Airway epithelial cell (primary cell): ENCODE data around the gene AIDA. TPM values are rescaled to one million over a fixed set of nuclear protein-coding genes. Genes with fewer than 3 reads are reported as not detected.

Experiments
- total RNA-seq: library from RNA; depleted of rRNA; stranded (reverse); fragments of >200 nt; gene quantifications from 2 replicates; pipeline ENCODE4 v1.2.3, GENCODE V29; 2015

AIDA gene, protein sequence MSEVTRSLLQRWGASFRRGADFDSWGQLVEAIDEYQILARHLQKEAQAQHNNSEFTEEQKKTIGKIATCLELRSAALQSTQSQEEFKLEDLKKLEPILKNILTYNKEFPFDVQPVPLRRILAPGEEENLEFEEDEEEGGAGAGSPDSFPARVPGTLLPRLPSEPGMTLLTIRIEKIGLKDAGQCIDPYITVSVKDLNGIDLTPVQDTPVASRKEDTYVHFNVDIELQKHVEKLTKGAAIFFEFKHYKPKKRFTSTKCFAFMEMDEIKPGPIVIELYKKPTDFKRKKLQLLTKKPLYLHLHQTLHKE
- total RNA-seq = 22.7 and 29.6 TPM in 2 replicates

DNA sequence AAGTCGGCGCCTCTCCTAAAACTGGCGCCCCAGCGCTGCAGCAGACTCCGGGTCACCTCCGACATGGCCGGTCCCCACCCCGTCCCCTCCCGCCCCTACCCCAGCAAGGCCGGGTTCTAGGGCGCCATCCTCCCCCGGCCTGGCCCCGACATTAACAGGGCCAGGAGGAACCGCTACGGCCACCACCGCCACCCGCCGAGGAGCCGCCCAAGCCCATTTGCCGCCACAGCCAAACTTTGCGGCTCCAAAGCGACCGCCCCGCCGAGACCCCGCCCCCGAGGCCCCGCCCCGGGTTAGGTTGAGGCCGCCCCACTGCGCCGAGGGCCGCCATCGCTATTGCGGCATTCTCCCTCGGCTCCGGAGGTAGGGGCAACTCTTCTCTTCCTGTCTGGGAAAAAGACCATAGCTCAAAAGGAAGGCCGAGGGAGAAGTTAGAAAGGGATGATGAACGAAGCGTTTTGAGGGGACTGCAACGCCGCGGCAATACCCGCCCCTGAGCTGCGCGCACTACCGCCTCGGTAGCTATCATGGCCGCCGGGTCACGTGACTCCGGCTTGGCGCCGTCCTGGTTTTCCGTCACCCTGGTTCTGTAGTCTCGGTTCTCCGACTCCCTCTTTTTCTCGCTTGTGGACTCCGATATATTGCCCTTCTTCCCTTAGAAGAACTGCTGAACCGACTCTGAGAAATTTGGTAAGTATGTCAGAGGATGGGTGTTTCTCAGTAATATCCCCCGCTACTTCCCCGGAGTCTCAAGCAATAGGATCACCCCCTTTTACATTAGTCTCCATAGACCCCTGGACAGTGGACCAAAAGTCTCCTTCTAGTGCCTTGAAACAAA, at the start of gene AIDA, which contains the start of gene BROX:
Gene AIDA (minus strand): TSS at position 239 of the 838 bp plus-strand sequence. CDS start 174 bp downstream, at position 65.
Gene BROX (plus strand): TSS at position 312 of the 838 bp plus-strand sequence. CDS start 3,136 bp downstream, outside the sequence.

DNA sequence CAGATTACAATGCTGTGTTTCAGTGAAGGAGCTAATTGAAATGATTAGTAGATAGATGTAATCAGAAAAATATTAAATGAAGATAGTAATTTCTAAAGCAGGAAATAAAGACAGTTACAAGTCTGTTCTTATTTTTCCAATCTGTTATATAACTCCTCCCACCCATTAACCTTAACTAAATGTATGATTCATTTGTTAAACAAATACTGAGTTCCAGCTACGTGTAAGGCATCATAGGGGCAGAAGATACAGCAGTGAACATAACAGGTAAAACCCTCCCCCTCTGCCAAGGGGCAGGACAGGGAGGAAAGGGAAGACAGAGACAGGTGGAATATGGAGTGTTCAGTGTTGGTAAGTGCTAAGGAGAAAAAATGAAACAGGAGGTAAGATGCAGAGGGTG, 24.7 kb upstream of the AIDA start, which contains the start of gene FAM177B:
Gene FAM177B (plus strand): TSS at position 231 of the 400 bp plus-strand sequence. CDS start 9,344 bp downstream, outside the sequence.

Other genes with a start within 250 kb of the AIDA start
- gene HHIPL2, start 164.4 kb downstream of the AIDA start, total RNA-seq = not detected in 2 replicates
- 1.9 and 5.9 TPM in 2 replicates for gene TAF1A, start 122.6 kb downstream of the AIDA start, total RNA-seq
- gene MIA3, start 94.4 kb downstream of the AIDA start, total RNA-seq = 15.1 and 19.7 TPM in 2 replicates
- gene BROX, start 73 bp upstream of the AIDA start, total RNA-seq = 29.8 and 35.1 TPM in 2 replicates
- gene FAM177B, start 24.7 kb upstream of the AIDA start, total RNA-seq = not detected in 2 replicates
- 0.70 and 0.99 TPM in 2 replicates for gene DISP1, start 102.5 kb upstream of the AIDA start, total RNA-seq